ENCODE measurements around the gene P4HA2. TPM values are rescaled to one million over a fixed set of nuclear protein-coding genes. Genes with fewer than 3 reads are reported as not detected.

P4HA2 gene
- total RNA-seq, 2 donors from 2014 or later, result 53.7 to 79.6 TPM

DNA sequence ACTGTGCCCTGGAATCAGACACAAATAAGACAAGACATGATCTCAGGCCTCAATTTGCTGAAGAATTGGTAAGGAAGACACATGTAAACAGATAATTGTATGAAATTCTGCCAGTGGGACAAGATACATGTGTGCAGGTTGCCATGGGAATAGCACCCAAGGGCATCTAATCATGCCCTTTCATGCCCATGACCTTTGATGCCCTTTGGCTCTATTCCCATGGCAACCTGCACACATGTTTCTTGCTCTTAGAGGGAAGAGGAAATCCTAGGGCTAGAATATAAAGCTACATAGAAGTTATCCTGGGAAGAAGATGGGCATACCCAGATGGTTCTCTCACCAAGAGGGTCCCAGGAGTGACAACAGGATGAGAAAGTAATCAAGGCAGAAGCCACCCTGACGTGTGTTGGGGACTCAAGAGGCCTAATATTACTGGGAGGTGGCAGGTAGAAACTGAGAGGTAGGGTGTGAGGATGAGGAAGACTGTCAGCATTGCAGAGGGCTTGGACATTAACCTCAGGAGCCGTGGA is 34.4 kb downstream of the P4HA2 start:
- intact Hi-C loops (cut with DNase I), result no loop called here
- no peak for DNase-seq
- no peaks in the 10 kb centered on the region for H3K4me1 ChIP-seq
- H3K36me3 ChIP-seq, result no peaks in the 10 kb centered on the region
- no peak overlapping the region for H3K27ac ChIP-seq
- H3K9ac ChIP-seq (ENCODE audit: low read depth in 2 of 2, low read length in 2 of 2), result no peak overlapping the region
- H3K9me3 ChIP-seq, result no peaks in the 10 kb centered on the region
- TF ChIP-seq, protein P1, sequence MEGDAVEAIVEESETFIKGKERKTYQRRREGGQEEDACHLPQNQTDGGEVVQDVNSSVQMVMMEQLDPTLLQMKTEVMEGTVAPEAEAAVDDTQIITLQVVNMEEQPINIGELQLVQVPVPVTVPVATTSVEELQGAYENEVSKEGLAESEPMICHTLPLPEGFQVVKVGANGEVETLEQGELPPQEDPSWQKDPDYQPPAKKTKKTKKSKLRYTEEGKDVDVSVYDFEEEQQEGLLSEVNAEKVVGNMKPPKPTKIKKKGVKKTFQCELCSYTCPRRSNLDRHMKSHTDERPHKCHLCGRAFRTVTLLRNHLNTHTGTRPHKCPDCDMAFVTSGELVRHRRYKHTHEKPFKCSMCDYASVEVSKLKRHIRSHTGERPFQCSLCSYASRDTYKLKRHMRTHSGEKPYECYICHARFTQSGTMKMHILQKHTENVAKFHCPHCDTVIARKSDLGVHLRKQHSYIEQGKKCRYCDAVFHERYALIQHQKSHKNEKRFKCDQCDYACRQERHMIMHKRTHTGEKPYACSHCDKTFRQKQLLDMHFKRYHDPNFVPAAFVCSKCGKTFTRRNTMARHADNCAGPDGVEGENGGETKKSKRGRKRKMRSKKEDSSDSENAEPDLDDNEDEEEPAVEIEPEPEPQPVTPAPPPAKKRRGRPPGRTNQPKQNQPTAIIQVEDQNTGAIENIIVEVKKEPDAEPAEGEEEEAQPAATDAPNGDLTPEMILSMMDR (IDR thresholded peaks at IDR 0.05), result no peak
- no peak overlapping the region for H3K4me3 ChIP-seq
- no peaks in the 10 kb centered on the region for H3K27me3 ChIP-seq

DNA sequence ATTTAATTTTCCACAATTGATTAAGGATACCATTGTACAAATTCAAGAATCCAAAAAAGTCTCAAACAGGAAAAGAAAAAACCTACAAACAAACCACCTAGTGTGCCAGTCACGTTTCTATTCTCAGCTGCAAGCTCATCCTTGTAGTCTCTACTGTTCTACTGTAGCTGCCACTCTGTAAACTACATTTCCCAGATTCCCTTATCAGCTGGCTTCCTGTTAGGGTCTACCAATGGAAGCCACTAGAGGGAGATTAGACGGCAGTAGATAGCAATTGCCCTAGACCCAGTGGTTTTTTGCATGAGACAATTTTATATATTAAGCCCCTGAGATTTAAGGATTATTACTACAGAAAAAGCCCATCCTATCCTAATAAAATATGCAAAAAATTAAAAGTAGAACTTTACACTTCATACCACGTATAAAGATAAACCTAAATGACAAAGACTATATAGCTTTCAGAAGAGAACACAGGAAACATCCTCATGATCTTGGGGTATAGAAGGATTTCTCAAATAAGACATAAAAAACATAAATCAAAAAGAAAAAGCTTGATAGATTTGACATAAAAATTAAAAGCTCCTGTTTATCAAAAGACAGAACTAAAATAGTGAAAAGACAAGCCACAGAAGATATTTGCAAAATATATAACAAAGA is 37.4 kb downstream of the P4HA2 start:
- no peak for DNase-seq
- Histone ChIP-seq H3K4me3 (no peak overlapping the region), H3K27ac (no peak overlapping the region), H3K27me3 (no peaks in the 10 kb centered on the region), H3K9me3 (no peaks in the 10 kb centered on the region), H3K4me1 (no peaks in the 10 kb centered on the region), H3K36me3 (no peaks in the 10 kb centered on the region), H3K9ac (ENCODE audit: low read depth in 2 of 2, low read length in 2 of 2) (no peak overlapping the region)
- TF ChIP-seq, protein P1 (IDR thresholded peaks at IDR 0.05), result peak; percentile 59
- intact Hi-C loops (cut with DNase I), result no loop called here

GRCh38 chr5:132184588-132184987 is 43.1 kb downstream of the P4HA2 start:
- intact Hi-C loops (cut with DNase I), result no loop called here
- TF ChIP-seq, protein P1 (IDR thresholded peaks at IDR 0.05), result no peak
- DNase-seq, result no peak
- Histone ChIP-seq H3K36me3 (no peaks in the 10 kb centered on the region), H3K4me1 (no peaks in the 10 kb centered on the region), H3K4me3 (no peak overlapping the region), H3K9me3 (no peaks in the 10 kb centered on the region), H3K27me3 (no peaks in the 10 kb centered on the region), H3K27ac (no peak overlapping the region), H3K9ac (ENCODE audit: low read depth in 2 of 2, low read length in 2 of 2) (no peak overlapping the region)

DNA sequence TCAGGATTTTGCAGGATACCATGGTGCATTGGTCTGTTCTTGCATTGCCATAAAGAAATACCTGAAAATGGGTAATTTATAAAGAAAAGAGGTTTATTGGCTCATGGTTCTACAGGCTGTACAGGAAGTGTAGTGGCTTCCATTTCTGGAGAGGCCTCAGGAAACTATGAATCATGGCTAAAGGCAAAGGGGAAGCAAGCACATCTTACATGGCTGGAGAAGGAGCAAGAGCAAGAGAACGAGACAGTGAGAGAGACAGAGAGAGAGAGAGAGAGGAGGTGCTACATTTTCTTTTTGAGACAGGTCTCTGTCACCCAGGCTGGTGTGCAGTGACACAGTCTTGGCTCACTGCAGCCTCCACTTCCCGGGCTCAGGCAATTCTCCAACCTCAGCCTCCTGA is 43.9 kb downstream of the P4HA2 start:
- H3K27me3 ChIP-seq, result no peaks in the 10 kb centered on the region
- no peaks in the 10 kb centered on the region for H3K36me3 ChIP-seq
- no peak overlapping the region for H3K27ac ChIP-seq
- no peaks in the 10 kb centered on the region for H3K4me1 ChIP-seq
- H3K9me3 ChIP-seq, result no peaks in the 10 kb centered on the region
- no peak overlapping the region for H3K9ac ChIP-seq (ENCODE audit: low read depth in 2 of 2, low read length in 2 of 2)
- no peak for DNase-seq
- H3K4me3 ChIP-seq, result no peak overlapping the region
- TF ChIP-seq, protein P1 (IDR thresholded peaks at IDR 0.05), result no peak
- intact Hi-C loops (cut with DNase I), result no loop called here

DNA sequence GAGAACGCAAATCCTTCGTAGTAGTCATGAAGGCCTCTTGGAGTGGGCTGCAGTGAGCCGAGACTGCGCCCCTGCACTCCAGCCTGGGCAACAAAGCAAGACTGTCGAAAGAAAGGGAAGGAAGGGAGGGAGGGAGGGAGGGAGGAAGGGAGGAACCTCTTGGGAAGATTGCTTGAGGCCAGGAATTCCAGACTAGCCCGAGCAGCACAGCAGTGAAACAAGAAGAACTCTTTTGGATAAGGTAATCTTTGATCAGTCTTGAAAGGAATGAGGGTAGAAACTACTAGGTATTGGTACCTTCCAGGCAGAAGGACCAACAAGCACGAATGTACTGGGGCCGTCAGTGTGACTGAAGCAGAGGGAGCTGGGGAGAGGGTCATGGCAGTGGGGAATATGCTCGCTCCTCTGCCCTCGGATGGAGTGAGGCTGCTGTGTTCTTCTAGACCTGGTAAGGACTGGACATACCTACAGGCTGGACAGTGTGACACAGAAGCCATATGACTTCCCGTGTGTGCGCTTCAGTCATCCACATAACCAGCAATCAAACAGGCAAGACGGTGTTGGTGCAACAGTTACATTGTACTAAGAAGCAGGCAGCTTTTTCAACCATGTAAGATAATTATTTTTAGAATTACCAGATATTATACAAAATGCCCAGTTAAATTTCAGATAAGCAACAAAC is 45.2 kb downstream of the P4HA2 start:
- TF ChIP-seq, protein P1 (IDR thresholded peaks at IDR 0.05), result no peak
- no peaks in the 10 kb centered on the region for H3K4me1 ChIP-seq
- no peak for DNase-seq
- H3K9me3 ChIP-seq, result no peaks in the 10 kb centered on the region
- no peaks in the 10 kb centered on the region for H3K27me3 ChIP-seq
- H3K36me3 ChIP-seq, result no peaks in the 10 kb centered on the region
- H3K4me3 ChIP-seq, result no peak overlapping the region
- no peak overlapping the region for H3K27ac ChIP-seq
- H3K9ac ChIP-seq (ENCODE audit: low read depth in 2 of 2, low read length in 2 of 2), result no peak overlapping the region
- intact Hi-C loops (cut with DNase I), result no loop called here

Measured in colonic mucosa (tissue), 4 donors.